Keratinocyte (primary cell): ENCODE measurements around the gene ARPC3.

Source experiments
- CTCF ChIP-seq, 3 experiments: IDR thresholded peaks in 1 of 3; conservative IDR thresholded peaks in 1 of 3; optimal IDR thresholded peaks in 1 of 3; 2 replicates in 2 of 3; 3 replicates in 1 of 3; pipeline versions ENCODE3 to v1.5.1; 2011; ENCODE audit warnings: low read length in 3 of 3, mild to moderate bottlenecking in 3 of 3, moderate library complexity in 2 of 3, control low read depth in 1 of 3, inconsistent platforms in 1 of 3; ENCODE audit not compliant: insufficient read depth in 2 of 3; ENCODE audit errors: extremely low read depth in 1 of 3
- EZH2 ChIP-seq: IDR thresholded peaks from one replicate; pipeline ENCODE4 v1.6.1; 2012; ENCODE audit warnings: inconsistent platforms, mild to moderate bottlenecking, low read length, moderate library complexity

- TF ChIP-seq CTCF (optimal IDR thresholded peaks at IDR 0.05 in 1 of 3, IDR thresholded peaks at IDR 0.05 in 1 of 3, conservative IDR thresholded peaks at IDR 0.05 in 1 of 3; ENCODE audit: extremely low read depth in 1 of 3, insufficient read depth in 2 of 3, low read length in 3 of 3), result no peak
- no peak for TF ChIP-seq EZH2
Observed at GRCh38 chr12:110468214-110469048, 18.3 kb upstream of the ARPC3 start, which contains the start of the genes FAM216A and GPN3.
